Liver (tissue), 9 donors: ENCODE data around the gene RFPL3. TPM values are rescaled to one million over a fixed set of nuclear protein-coding genes. Genes with fewer than 3 reads are reported as not detected.

Source experiments
- DNase-seq: peaks from one replicate; pipeline ENCODE4 v3.0.0-alpha.2; 2017; ENCODE audit warnings: low spot score
- H3K27ac ChIP-seq, 2 donors: one replicate each; pipeline ENCODE4 v1.7.0; 2013; ENCODE audit warnings: inconsistent platforms in 2 of 2, low read length in 2 of 2, control low read depth in 1 of 2, low read depth in 1 of 2, mild to moderate bottlenecking in 1 of 2
- H3K27me3 ChIP-seq, 4 donors: one replicate each; pipeline versions ENCODE4 v1.6.1 to v1.7.0; 2013; ENCODE audit warnings: low read length in 3 of 4, inconsistent platforms in 1 of 4, mild to moderate bottlenecking in 1 of 4, moderate library complexity in 1 of 4; ENCODE audit not compliant: control insufficient read depth in 4 of 4, insufficient read depth in 4 of 4
- H3K36me3 ChIP-seq, 4 donors: one replicate each; pipeline versions ENCODE4 v1.6.1 to v1.7.0; 2013; ENCODE audit warnings: low read length in 3 of 4, mild to moderate bottlenecking in 3 of 4, low read depth in 1 of 4, moderate library complexity in 1 of 4; ENCODE audit not compliant: control insufficient read depth in 4 of 4, insufficient read depth in 3 of 4
- H3K4me1 ChIP-seq, 4 donors: one replicate each; pipeline versions ENCODE4 v1.6.1 to v1.7.0; 2013; ENCODE audit warnings: low read length in 3 of 4, mild to moderate bottlenecking in 3 of 4, moderate library complexity in 1 of 4; ENCODE audit not compliant: control insufficient read depth in 4 of 4, insufficient read depth in 4 of 4
- H3K4me3 ChIP-seq, 3 donors: one replicate each; pipeline versions ENCODE4 v1.6.1 to v1.7.0; 2013; ENCODE audit warnings: low read length in 3 of 3, control low read depth in 1 of 3, low read depth in 1 of 3, mild to moderate bottlenecking in 1 of 3
- H3K9ac ChIP-seq, 2 donors: one replicate each; pipeline ENCODE4 v1.7.0; 2013; ENCODE audit warnings: low read length in 2 of 2, mild to moderate bottlenecking in 2 of 2, moderate library complexity in 2 of 2, control low read depth in 1 of 2, low read depth in 1 of 2
- H3K9me3 ChIP-seq, 4 donors: one replicate each; pipeline versions ENCODE4 v1.6.1 to v1.7.0; 2013; ENCODE audit warnings: low read length in 3 of 4; ENCODE audit not compliant: control insufficient read depth in 4 of 4
- ATF3 ChIP-seq: IDR thresholded peaks from 2 replicates; pipeline ENCODE4 v1.6.1; 2016; ENCODE audit warnings: antibody characterized with exemption
- CTCF ChIP-seq: fragments of 150-350 bp; IDR thresholded peaks from 2 replicates; pipeline ENCODE4 v1.5.1; 2017; ENCODE audit warnings: improper control_type of control experiment, low read depth, low read length; ENCODE audit not compliant: missing input control
- EGR1 ChIP-seq, 2 donors: IDR thresholded peaks; 2 replicates each; pipeline ENCODE4 v1.6.1; 2016 to 2018; ENCODE audit warnings: antibody characterized with exemption in 2 of 2, low read depth in 2 of 2
- FOXA1 ChIP-seq: IDR thresholded peaks from 2 replicates; pipeline ENCODE4 v1.6.1; 2016; ENCODE audit warnings: antibody characterized with exemption
- FOXA2 ChIP-seq: IDR thresholded peaks from 2 replicates; pipeline ENCODE4 v1.6.1; 2016; ENCODE audit warnings: antibody characterized with exemption
- GABPA ChIP-seq, 2 donors: IDR thresholded peaks in 1 of 2; conservative IDR thresholded peaks in 1 of 2; 2 replicates each; pipeline ENCODE4 v1.6.1; 2016; ENCODE audit warnings: antibody characterized with exemption in 2 of 2, mild to moderate bottlenecking in 1 of 2, moderate library complexity in 1 of 2
- HNF4A ChIP-seq, 2 donors: conservative IDR thresholded peaks; 2 replicates each; pipeline ENCODE4 v1.6.1; 2016; ENCODE audit warnings: antibody characterized with exemption in 2 of 2, mild to moderate bottlenecking in 2 of 2
- HNF4G ChIP-seq: IDR thresholded peaks from 2 replicates; pipeline ENCODE4 v1.6.1; 2016; ENCODE audit warnings: antibody characterized with exemption
- JUND ChIP-seq, 2 donors: IDR thresholded peaks; 2 replicates each; pipeline ENCODE4 v1.6.1; 2016; ENCODE audit warnings: antibody characterized with exemption in 2 of 2
- NR2F2 ChIP-seq: IDR thresholded peaks from 2 replicates; pipeline ENCODE4 v1.6.1; 2016; ENCODE audit warnings: antibody characterized with exemption
- RAD21 ChIP-seq, 2 donors: IDR thresholded peaks; 2 replicates each; pipeline ENCODE4 v1.6.1; 2016; ENCODE audit warnings: antibody characterized with exemption in 2 of 2, mild to moderate bottlenecking in 2 of 2
- RXRA ChIP-seq, 2 donors: IDR thresholded peaks; 2 replicates each; pipeline ENCODE4 v1.6.1; 2017 to 2018; ENCODE audit warnings: antibody characterized with exemption in 2 of 2, mild to moderate bottlenecking in 1 of 2
- SP1 ChIP-seq: IDR thresholded peaks from 2 replicates; pipeline ENCODE4 v1.6.1; 2018; ENCODE audit warnings: antibody characterized with exemption, mild to moderate bottlenecking
- TAF1 ChIP-seq: conservative IDR thresholded peaks from 2 replicates; pipeline ENCODE4 v1.6.1; 2016; ENCODE audit warnings: antibody characterized with exemption, mild to moderate bottlenecking
- YY1 ChIP-seq: IDR thresholded peaks from 2 replicates; pipeline ENCODE4 v1.6.1; 2016; ENCODE audit warnings: antibody characterized with exemption, mild to moderate bottlenecking
- WGBS: extraction: QIAGEN DNeasy Blood & Tissue Kit; methylation state at CpG from one replicate; pipeline ENCODE4 v1.1.7; 2013; 5-methylcytosine and 5-hydroxymethylcytosine counted together
- polyA plus RNA-seq, 2 donors: library from polyadenylated mRNA; stranded (reverse) in 1 of 2; unstranded in 1 of 2; fragments of 200-250 nt in 1 of 2; fragments of >200 nt in 1 of 2; fragmentation: Nextera tagmentation in 1 of 2; extraction: Ambion mirVana in 1 of 2; gene quantifications; one replicate each; pipeline versions ENCODE4 v1.2.1 to v1.2.3, GENCODE V29; 2013 to 2015
- total RNA-seq, 2 donors: library from RNA; depleted of rRNA; stranded (reverse); fragments of >200 nt; gene quantifications; one replicate each; pipeline ENCODE4 v1.2.3, GENCODE V29; 2014
- TF ChIP-seq, protein P1 (sequence below): IDR thresholded peaks from 2 replicates; pipeline ENCODE4 v1.6.1; 2016; ENCODE audit warnings: antibody characterized with exemption
- TF ChIP-seq, protein P2 (sequence below): IDR thresholded peaks from 2 replicates; pipeline ENCODE4 v1.6.1; 2016; ENCODE audit warnings: antibody characterized with exemption, mild to moderate bottlenecking
- TF ChIP-seq, protein P3 (sequence below): IDR thresholded peaks from 2 replicates; pipeline ENCODE4 v1.6.1; 2016; ENCODE audit warnings: antibody characterized with exemption
- donor health status: healthy.
- donor health status: healthy.
- donor health status: healthy.
- donor health status: healthy.
- donor health status: healthy.

Gene RFPL3
- total and polyA plus RNA-seq, 4 donors, result not detected

- H3K36me3 ChIP-seq, result peaks cover 17 to 69% (median 54%) of the 10 kb centered on the region in 4 donors
Observed at GRCh38 chr22:32404021-32404420, 46.4 kb downstream of the RFPL3 start.

More at GRCh38 chr22:32404021-32404420, 46.4 kb downstream of the RFPL3 start:
- Histone ChIP-seq H3K27me3 (no peaks in the 10 kb centered on the region), H3K4me3 (no peak overlapping the region), H3K9me3 (no peaks in the 10 kb centered on the region), H3K4me1 (peaks cover 0 to 4% (median 2%) of the 10 kb centered on the region in 4 donors), H3K27ac (no peak overlapping the region), H3K9ac (no peak overlapping the region)
- no peak for TF ChIP-seq RAD21 (IDR thresholded peaks at IDR 0.05)
- TF ChIP-seq JUND (IDR thresholded peaks at IDR 0.05), result no peak
- TF ChIP-seq, protein P1, sequence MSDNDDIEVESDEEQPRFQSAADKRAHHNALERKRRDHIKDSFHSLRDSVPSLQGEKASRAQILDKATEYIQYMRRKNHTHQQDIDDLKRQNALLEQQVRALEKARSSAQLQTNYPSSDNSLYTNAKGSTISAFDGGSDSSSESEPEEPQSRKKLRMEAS, result no peak
- TF ChIP-seq HNF4A (conservative IDR thresholded peaks at IDR 0.05), result no peak
- no peak for TF ChIP-seq GABPA (IDR thresholded peaks at IDR 0.05 in 1 of 2, conservative IDR thresholded peaks at IDR 0.05 in 1 of 2)
- no peak for TF ChIP-seq CTCF
- TF ChIP-seq, protein P2, sequence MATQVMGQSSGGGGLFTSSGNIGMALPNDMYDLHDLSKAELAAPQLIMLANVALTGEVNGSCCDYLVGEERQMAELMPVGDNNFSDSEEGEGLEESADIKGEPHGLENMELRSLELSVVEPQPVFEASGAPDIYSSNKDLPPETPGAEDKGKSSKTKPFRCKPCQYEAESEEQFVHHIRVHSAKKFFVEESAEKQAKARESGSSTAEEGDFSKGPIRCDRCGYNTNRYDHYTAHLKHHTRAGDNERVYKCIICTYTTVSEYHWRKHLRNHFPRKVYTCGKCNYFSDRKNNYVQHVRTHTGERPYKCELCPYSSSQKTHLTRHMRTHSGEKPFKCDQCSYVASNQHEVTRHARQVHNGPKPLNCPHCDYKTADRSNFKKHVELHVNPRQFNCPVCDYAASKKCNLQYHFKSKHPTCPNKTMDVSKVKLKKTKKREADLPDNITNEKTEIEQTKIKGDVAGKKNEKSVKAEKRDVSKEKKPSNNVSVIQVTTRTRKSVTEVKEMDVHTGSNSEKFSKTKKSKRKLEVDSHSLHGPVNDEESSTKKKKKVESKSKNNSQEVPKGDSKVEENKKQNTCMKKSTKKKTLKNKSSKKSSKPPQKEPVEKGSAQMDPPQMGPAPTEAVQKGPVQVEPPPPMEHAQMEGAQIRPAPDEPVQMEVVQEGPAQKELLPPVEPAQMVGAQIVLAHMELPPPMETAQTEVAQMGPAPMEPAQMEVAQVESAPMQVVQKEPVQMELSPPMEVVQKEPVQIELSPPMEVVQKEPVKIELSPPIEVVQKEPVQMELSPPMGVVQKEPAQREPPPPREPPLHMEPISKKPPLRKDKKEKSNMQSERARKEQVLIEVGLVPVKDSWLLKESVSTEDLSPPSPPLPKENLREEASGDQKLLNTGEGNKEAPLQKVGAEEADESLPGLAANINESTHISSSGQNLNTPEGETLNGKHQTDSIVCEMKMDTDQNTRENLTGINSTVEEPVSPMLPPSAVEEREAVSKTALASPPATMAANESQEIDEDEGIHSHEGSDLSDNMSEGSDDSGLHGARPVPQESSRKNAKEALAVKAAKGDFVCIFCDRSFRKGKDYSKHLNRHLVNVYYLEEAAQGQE, result no peak
- no peak for TF ChIP-seq TAF1
- TF ChIP-seq SP1, result no peak
- TF ChIP-seq EGR1 (IDR thresholded peaks at IDR 0.05; ENCODE audit: low read depth in 2 of 2), result no peak
- no peak for TF ChIP-seq NR2F2
- TF ChIP-seq HNF4G, result no peak
- no peak for TF ChIP-seq YY1
- no peak for TF ChIP-seq ATF3
- no peak for TF ChIP-seq RXRA (IDR thresholded peaks at IDR 0.05)
- TF ChIP-seq, protein P3, sequence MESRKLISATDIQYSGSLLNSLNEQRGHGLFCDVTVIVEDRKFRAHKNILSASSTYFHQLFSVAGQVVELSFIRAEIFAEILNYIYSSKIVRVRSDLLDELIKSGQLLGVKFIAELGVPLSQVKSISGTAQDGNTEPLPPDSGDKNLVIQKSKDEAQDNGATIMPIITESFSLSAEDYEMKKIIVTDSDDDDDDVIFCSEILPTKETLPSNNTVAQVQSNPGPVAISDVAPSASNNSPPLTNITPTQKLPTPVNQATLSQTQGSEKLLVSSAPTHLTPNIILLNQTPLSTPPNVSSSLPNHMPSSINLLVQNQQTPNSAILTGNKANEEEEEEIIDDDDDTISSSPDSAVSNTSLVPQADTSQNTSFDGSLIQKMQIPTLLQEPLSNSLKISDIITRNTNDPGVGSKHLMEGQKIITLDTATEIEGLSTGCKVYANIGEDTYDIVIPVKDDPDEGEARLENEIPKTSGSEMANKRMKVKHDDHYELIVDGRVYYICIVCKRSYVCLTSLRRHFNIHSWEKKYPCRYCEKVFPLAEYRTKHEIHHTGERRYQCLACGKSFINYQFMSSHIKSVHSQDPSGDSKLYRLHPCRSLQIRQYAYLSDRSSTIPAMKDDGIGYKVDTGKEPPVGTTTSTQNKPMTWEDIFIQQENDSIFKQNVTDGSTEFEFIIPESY, result no peak
- no peak for TF ChIP-seq FOXA1
- no peak for TF ChIP-seq FOXA2
- no peak for DNase-seq
- 83% methylated on average over 2 of the region's 2 CpGs for WGBS
